A673 (cell line): ENCODE data around the gene ZNF281. TPM values are rescaled to one million over a fixed set of nuclear protein-coding genes. Genes with fewer than 3 reads are reported as not detected.

Experiments
- BruUV-seq: library from RNA; stranded (reverse); fragments of 400-500 nt; replicated peaks from 2 replicates; lab custom pipeline; 2021; lab: Mats Ljungman, UMichigan
- CTCF ChIA-PET: fragments of 300-600 bp; sonication (Branson Sonifier 250); formaldehyde crosslinking; loops from one replicate; lab custom pipeline; 2022; ENCODE audit warnings: antibody characterized with exemption; lab: Charles Lee
- POLR2A ChIA-PET: fragments of 300-600 bp; sonication (Branson Sonifier 250); formaldehyde crosslinking; loops from one replicate; lab custom pipeline; 2022; ENCODE audit warnings: antibody characterized with exemption; ENCODE audit not compliant: low non-redundant PET; lab: Charles Lee
- DNase-seq: peaks from one replicate; pipeline ENCODE4 v3.0.0-alpha.2; 2015; ENCODE audit warnings: low spot score
- H3K27ac ChIP-seq: fragments of 200-600 bp; sonication (generic); 2 replicates; pipeline ENCODE4 v1.5.1; 2016; ENCODE audit warnings: mixed run types, low read depth, mild to moderate bottlenecking, mixed read lengths, antibody characterized with exemption, low read length; ENCODE audit not compliant: poor library complexity, severe bottlenecking
- H3K27me3 ChIP-seq: fragments of 200-600 bp; sonication (generic); replicated peaks from 2 replicates; pipeline ENCODE4 v1.6.1; 2017; ENCODE audit warnings: mixed run types, low read depth, mild to moderate bottlenecking, mixed read lengths, antibody characterized with exemption, low read length; ENCODE audit not compliant: insufficient read depth, poor library complexity
- H3K36me3 ChIP-seq: fragments of 200-600 bp; sonication (generic); 2 replicates; pipeline ENCODE4 v1.6.1; 2016; ENCODE audit warnings: mixed run types, mild to moderate bottlenecking, mixed read lengths, antibody characterized with exemption, low read length; ENCODE audit not compliant: insufficient read depth, poor library complexity, severe bottlenecking
- H3K4me1 ChIP-seq: fragments of 200-600 bp; sonication (generic); 2 replicates; pipeline ENCODE4 v1.6.1; 2017; ENCODE audit warnings: mixed run types, mild to moderate bottlenecking, mixed read lengths, antibody characterized with exemption, low read length; ENCODE audit not compliant: insufficient read depth, poor library complexity, severe bottlenecking
- H3K4me3 ChIP-seq: fragments of 200-600 bp; sonication (generic); 2 replicates; pipeline ENCODE4 v1.5.1; 2016; ENCODE audit warnings: low read depth, mixed run types, mild to moderate bottlenecking, mixed read lengths, low read length; ENCODE audit not compliant: poor library complexity, severe bottlenecking
- H3K9me3 ChIP-seq: fragments of 200-600 bp; sonication (generic); 2 replicates; pipeline ENCODE4 v1.6.1; 2016; ENCODE audit warnings: mixed run types, low read depth, mild to moderate bottlenecking, mixed read lengths, antibody characterized with exemption, low read length; ENCODE audit not compliant: poor library complexity, severe bottlenecking
- EZH2 ChIP-seq: fragments of 200-600 bp; sonication (generic); IDR thresholded peaks from 2 replicates; pipeline ENCODE4 v1.6.1; 2017; ENCODE audit warnings: borderline replicate concordance, low read depth, mild to moderate bottlenecking, mixed read lengths, antibody characterized with exemption, low read length; ENCODE audit not compliant: poor library complexity, severe bottlenecking
- intact Hi-C: fragments of 100-400 bp; cut with micrococcal nuclease; formaldehyde crosslinking; loops from one replicate; pipeline ENCODE4 v1.10.0; 2022; ENCODE audit not compliant: unreplicated experiment
- total RNA-seq: library from RNA; stranded (reverse); gene quantifications from 2 replicates; pipeline ENCODE4 v1.2.3, GENCODE V29; 2021
- TF ChIP-seq, protein P1 (sequence below): fragments of 300-800, 200-600 bp; sonication (generic); conservative IDR thresholded peaks from 2 replicates; pipeline ENCODE4 v1.5.1; 2017; ENCODE audit warnings: low read depth, mild to moderate bottlenecking, antibody characterized with exemption, low read length, moderate library complexity, mixed read lengths

The ZNF281 gene
- total RNA-seq, 1 experiment from 2014 or later, result 24.3 TPM

DNA sequence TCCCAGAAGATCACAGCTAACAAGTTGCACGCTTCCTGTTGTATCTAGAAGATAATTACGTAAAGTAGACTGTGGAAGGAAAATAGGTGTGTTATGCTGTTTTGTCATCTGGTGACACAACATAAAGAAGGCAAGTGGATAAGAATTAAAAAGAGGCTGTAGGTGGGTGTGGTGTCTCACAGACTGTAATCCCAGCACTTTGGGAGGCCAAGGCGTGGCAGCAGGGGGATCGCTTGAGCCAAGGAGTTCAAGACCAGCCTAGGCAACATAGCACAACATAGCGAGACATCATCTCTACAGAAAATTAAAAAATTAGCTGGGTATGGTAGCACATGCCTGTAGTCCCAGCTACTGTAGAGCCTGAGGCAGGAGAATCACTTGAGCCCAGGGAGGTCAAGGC lies 17.9 kb upstream of the ZNF281 start:
- no peaks in the 10 kb centered on the region for H3K36me3 ChIP-seq
- no peak for TF ChIP-seq EZH2
- TF ChIP-seq, protein P1, sequence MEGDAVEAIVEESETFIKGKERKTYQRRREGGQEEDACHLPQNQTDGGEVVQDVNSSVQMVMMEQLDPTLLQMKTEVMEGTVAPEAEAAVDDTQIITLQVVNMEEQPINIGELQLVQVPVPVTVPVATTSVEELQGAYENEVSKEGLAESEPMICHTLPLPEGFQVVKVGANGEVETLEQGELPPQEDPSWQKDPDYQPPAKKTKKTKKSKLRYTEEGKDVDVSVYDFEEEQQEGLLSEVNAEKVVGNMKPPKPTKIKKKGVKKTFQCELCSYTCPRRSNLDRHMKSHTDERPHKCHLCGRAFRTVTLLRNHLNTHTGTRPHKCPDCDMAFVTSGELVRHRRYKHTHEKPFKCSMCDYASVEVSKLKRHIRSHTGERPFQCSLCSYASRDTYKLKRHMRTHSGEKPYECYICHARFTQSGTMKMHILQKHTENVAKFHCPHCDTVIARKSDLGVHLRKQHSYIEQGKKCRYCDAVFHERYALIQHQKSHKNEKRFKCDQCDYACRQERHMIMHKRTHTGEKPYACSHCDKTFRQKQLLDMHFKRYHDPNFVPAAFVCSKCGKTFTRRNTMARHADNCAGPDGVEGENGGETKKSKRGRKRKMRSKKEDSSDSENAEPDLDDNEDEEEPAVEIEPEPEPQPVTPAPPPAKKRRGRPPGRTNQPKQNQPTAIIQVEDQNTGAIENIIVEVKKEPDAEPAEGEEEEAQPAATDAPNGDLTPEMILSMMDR, result no peak
- DNase-seq, result no peak
- no TSS peak for BruUV-seq
- no peak overlapping the region for H3K27ac ChIP-seq
- CTCF ChIA-PET, result no interaction called here
- no peaks in the 10 kb centered on the region for H3K4me1 ChIP-seq
- H3K27me3 ChIP-seq, result no peaks in the 10 kb centered on the region
- POLR2A ChIA-PET, result no interaction called here
- no peaks in the 10 kb centered on the region for H3K9me3 ChIP-seq
- no peak overlapping the region for H3K4me3 ChIP-seq
- intact Hi-C loops, result no loop called here

DNA sequence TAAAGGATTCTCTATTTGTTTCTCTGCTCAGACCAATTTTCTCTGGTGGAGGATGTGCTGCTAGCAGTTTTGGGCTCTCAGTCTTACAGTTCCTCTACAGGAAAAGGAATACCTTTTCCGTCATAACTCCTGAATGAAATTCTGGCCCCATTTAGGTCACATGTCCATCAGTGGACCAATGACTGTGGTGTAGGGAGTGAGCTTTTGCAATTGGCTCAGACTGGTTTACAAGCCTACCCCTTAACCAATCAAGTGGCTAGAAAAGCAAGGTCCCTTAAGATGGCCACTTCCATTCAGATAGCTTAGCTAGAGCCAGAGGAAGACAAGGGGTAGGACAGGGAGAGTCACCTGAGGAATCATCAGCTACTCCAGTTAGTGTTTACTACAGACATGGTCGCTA lies 16.4 kb upstream of the ZNF281 start:
- DNase-seq, result no peak
- H3K27me3 ChIP-seq, result no peaks in the 10 kb centered on the region
- no peak overlapping the region for H3K27ac ChIP-seq
- intact Hi-C loops, result no loop called here
- TF ChIP-seq, protein P1, result no peak
- no peak for TF ChIP-seq EZH2
- BruUV-seq, result no TSS peak
- no peaks in the 10 kb centered on the region for H3K4me1 ChIP-seq
- no peak overlapping the region for H3K4me3 ChIP-seq
- no peaks in the 10 kb centered on the region for H3K9me3 ChIP-seq
- H3K36me3 ChIP-seq, result no peaks in the 10 kb centered on the region
- CTCF ChIA-PET, result no interaction called here
- POLR2A ChIA-PET, result no interaction called here

DNA sequence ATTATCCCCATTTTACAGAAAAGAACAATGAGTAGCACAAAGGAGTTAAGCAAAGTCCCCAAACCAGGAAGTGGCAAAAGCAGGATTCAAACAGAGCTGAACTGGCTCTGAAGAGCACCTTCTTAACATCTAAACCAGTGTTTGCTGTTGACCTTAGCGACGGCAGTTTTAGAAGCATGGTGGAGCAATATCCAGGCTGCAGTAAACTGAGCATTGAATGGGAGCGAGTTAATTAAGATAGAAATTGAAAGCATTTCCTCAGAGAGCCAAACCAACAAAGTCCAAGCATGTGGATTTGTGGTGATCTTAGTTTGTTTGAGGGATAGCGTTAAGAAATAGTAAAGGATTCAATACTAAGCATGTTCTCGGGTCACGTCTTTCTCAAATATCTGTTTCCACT lies 13.4 kb upstream of the ZNF281 start:
- DNase-seq, result no peak
- POLR2A ChIA-PET, result no interaction called here
- H3K27ac ChIP-seq, result no peak overlapping the region
- no peaks in the 10 kb centered on the region for H3K36me3 ChIP-seq
- CTCF ChIA-PET, result no interaction called here
- H3K27me3 ChIP-seq, result no peaks in the 10 kb centered on the region
- BruUV-seq, result no TSS peak
- intact Hi-C loops, result no loop called here
- H3K9me3 ChIP-seq, result no peaks in the 10 kb centered on the region
- TF ChIP-seq, protein P1, result no peak
- TF ChIP-seq EZH2, result no peak
- no peak overlapping the region for H3K4me3 ChIP-seq
- H3K4me1 ChIP-seq, result no peaks in the 10 kb centered on the region
